Measurements from ENCODE around the gene ADARB2. TPM values are rescaled to one million over a fixed set of nuclear protein-coding genes. Genes with fewer than 3 reads are reported as not detected.

ADARB2 gene
- total and polyA plus RNA-seq, 2 experiments from 2014 or later = 2.0 to 5.0 TPM

- no peak for TF ChIP-seq ETS1 (IDR thresholded peaks at IDR 0.05)
- no peak for TF ChIP-seq ZNF331 (CRISPR knock-in tag; IDR thresholded peaks at IDR 0.05; ENCODE audit: low read depth)
- TF ChIP-seq EZH2 (IDR thresholded peaks at IDR 0.05; ENCODE audit: low read depth, unreplicated experiment) = no peak
- TF ChIP-seq JUNB (IDR thresholded peaks at IDR 0.05; ENCODE audit: unreplicated experiment) = no peak
- no peak for TF ChIP-seq NANOG (IDR thresholded peaks at IDR 0.05; ENCODE audit: borderline replicate concordance)
- TF ChIP-seq CTCF (conservative IDR thresholded peaks at IDR 0.05; ENCODE audit: low read depth in 2 of 2) = no peak
Observed at GRCh38 chr10:1628757-1629156, 108.6 kb downstream of the ADARB2 start (continued).

DNA sequence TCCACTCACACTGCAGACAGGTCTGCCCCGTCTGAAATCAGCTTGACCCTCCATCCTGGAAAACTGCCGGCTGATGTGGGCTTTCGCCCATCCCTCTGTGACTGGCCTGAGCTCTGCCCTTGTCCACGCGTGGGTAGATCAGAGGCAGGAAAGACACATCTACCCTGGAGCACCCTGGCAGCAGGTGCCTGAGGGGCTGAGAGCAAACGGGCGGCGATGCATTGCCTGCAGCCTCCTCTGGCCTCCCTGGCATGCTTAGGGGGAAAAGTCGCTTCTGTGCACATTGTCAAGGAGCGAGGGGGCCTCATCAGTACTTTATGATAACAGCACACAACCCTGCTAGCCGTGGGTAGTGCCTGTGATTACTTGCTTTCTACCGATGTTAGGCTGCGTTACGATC lies 109.4 kb downstream of the ADARB2 start:
- H3K4me3 Mint-ChIP-seq = no peak overlapping the region
- no peaks in the 10 kb centered on the region for H3K9me3 Mint-ChIP-seq
- no peaks in the 10 kb centered on the region for H3K9me2 ChIP-seq (ENCODE audit: insufficient read depth)
- no peaks in the 10 kb centered on the region for H3K4me1 ChIP-seq (ENCODE audit: insufficient read depth)
- no peaks in the 10 kb centered on the region for H3K27me3 ChIP-seq (ENCODE audit: insufficient read depth)
- H3K4me1 Mint-ChIP-seq = peaks cover 14% of the 10 kb centered on the region
- ATAC-seq (no peak), DNase-seq (ENCODE audit: low spot score) (no peak)
- no peak overlapping the region for H3K27ac Mint-ChIP-seq
- peaks cover 9% of the 10 kb centered on the region; the same call in 2 of the 3 replicates for H3K36me3 Mint-ChIP-seq (ENCODE audit: low read depth)
- no peaks in the 10 kb centered on the region for H3F3A ChIP-seq (replicated peaks; ENCODE audit: low read depth)
- no peak overlapping the region for H3K27ac ChIP-seq (ENCODE audit: low read depth)
- no peaks in the 10 kb centered on the region for H3K36me3 ChIP-seq (ENCODE audit: insufficient read depth)
- no peak overlapping the region for H2AFZ ChIP-seq
- H3K79me2 ChIP-seq (replicated peaks; ENCODE audit: insufficient read depth) = no peaks in the 10 kb centered on the region
- no peak overlapping the region for H3K4me2 ChIP-seq
- no peak overlapping the region for H3K4me3 ChIP-seq
- TF ChIP-seq EZH2phosphoT487 (IDR thresholded peaks at IDR 0.05; ENCODE audit: unreplicated experiment) (no peak), STAT1 (IDR thresholded peaks at IDR 0.05; ENCODE audit: unreplicated experiment) (no peak), NANOG (IDR thresholded peaks at IDR 0.05; ENCODE audit: borderline replicate concordance) (no peak), POLR2AphosphoS5 (IDR thresholded peaks at IDR 0.05; ENCODE audit: low read depth) (no peak), REST (IDR thresholded peaks at IDR 0.05; ENCODE audit: unreplicated experiment) (no peak), CREB1 (CRISPR knock-in tag; IDR thresholded peaks at IDR 0.05; ENCODE audit: low read depth) (no peak), ETS1 (IDR thresholded peaks at IDR 0.05) (no peak), ZNF114 (CRISPR knock-in tag; IDR thresholded peaks at IDR 0.05) (no peak), JUNB (IDR thresholded peaks at IDR 0.05; ENCODE audit: unreplicated experiment) (no peak)
- H3K27me3 Mint-ChIP-seq (ENCODE audit: insufficient read depth, low read depth, poor library complexity) = peaks cover 5% of the 10 kb centered on the region
- no peaks in the 10 kb centered on the region for H4K20me1 ChIP-seq (replicated peaks; ENCODE audit: insufficient read depth)
